ENCODE results near the gene SCPEP1.
A peak's percentile ranks its signal among the peaks of the same experiment; 100 is the strongest.

Gene SCPEP1

DNA sequence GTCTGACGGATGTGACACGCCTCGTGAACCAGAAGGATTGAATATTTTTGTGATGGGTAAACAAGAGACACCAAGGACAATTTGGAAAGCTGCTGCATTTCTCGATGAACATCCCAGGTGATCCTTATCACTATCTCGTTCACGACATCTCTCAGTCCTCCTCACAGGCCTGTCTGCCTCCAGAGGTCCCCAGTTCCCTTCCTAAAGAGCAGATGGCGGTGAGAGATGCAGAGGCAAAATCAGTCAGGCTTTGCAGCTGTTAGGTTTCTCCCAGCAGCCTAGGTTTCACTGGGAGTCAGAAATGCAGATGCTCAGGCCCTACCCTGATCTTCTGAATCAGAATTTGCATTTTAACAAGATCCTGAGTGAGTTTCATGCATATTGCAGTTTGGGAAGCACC is 23.6 kb downstream of the SCPEP1 start:
- DNase-seq (ENCODE audit: low spot score), result no peak

DNA sequence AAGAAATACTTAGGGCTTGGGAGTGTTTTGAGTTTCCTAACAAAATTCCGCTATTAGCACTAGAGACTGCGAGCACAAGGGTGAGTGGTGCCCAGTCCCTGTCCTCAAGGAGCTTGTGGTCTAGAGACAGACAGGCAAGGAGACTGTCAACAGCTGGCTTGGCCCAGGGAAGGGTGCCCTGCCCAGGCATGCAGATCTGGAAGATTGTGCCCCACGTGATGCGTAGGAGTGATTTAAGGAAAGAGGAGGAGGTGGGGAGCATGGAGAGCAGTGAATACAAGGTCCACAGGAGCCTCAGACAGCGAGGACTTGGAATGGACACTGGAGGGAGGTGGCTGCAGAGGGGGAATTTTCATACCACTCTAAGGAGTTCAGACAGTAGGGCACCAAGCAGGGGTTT is 25.0 kb downstream of the SCPEP1 start:
- no peak for DNase-seq (ENCODE audit: low spot score)

DNA sequence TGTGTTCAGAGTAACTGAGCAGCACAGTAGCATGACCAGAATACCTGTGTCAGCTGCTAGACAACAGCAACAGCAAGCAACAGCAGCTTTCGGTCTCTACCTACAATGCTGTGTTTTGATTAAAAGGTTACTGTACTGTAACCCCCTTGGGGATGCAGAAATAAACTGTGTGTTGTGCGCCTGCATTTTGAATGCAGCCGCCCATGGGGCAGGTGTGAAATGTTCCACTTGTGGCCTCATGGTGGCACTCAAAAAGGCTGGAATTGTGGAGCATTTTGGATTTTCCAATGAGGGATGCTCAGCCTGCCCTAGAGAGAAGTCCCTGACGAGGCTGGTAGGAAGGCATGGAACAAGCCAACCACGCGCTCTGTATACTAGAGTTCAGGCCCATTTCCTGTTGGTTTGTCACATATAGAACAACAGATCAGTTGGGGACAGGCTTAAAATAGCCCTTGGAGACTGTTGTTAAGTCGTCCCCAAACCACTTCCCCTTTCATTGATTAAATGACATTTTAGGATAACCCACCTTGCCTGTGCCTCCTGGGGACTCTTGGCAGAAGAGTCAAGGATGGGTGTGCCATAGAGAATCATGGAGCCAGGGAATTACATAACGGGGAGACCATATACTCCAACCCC is 27.1 kb downstream of the SCPEP1 start:
- no peak for DNase-seq (ENCODE audit: low spot score)

DNA sequence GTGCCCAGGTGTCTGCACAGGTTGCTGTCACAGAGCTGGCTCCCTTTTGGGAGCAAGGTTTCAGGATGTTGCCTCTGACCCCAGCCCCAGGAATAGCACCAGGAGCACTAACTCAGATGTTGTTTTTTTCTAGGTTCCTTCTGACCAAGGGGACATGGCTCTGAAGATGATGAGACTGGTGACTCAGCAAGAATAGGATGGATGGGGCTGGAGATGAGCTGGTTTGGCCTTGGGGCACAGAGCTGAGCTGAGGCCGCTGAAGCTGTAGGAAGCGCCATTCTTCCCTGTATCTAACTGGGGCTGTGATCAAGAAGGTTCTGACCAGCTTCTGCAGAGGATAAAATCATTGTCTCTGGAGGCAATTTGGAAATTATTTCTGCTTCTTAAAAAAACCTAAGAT is 28.1 kb downstream of the SCPEP1 start:
- DNase-seq (ENCODE audit: low spot score), result no peak

DNA sequence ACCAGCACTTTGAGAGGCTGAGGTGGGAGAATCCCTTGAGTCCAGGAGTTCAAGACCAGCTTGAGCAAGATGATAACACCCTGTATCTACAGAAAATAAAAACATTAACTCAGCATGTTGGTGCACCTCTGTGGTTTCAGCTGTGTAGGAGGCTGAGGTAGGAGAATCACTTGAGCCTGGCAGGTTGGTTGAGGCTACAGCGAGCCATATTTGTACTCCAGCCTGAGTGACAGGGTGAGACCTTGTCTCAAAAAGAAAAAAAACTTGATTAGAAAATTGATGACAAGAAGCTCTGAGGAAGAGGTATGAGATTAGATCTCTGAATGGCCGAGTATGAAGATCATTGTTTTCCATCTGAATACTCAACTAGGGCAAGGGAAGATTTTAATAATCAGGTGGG is 31.0 kb downstream of the SCPEP1 start:
- no peak for DNase-seq (ENCODE audit: low spot score)

DNA sequence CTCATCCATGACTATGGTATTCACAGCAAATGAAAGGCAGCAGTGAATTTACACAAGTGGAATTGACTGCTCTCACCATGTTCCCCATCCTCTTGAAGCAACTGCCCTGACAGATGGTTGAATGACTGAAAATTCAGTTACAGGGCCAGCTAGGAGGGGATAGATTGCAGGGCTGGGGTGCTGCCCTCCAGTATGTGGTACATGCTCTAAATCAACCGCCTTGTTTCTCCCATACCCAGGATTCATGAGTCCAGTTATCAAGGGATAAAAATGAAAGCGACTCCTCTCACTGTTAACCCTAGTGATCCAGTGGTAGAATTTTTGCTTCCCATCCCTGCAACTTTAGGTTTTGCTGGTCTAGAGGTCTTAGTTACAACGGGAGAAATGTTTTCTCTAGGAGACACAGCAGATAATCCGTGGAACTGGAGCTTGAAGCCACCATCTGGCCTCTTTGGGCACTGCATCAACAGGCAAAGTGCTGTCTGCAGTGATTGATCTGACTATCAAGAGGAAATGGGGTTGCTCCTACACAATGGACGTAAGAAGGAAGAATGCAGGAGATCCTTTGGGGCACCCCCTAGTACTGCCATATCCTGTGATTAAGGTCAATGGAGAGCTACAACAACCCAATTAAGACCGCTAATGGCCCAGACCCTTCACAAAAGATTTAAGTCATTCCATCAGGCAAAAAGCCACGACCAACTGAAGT is 32.0 kb downstream of the SCPEP1 start:
- DNase-seq (ENCODE audit: low spot score), result peak; percentile 59

DNA sequence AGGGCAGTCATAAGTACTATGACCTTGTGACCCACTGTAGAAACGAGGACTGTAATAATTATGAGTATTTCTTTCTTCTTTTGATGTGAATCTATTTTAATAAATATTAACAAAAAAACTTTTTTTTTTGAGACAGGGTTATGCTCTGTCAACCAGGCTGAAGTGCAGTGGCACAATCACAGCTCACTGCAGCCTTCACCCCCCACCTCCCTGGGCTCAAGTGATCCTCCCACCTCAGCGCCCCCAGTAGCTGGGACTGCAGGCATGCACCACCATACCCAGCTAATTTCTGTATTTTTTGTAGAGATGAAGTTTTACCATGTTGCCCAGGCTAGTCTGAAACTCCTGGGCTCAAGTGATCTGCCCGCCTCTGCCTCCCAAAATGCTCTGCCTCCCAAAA is 32.6 kb downstream of the SCPEP1 start:
- DNase-seq (ENCODE audit: low spot score), result no peak

DNA sequence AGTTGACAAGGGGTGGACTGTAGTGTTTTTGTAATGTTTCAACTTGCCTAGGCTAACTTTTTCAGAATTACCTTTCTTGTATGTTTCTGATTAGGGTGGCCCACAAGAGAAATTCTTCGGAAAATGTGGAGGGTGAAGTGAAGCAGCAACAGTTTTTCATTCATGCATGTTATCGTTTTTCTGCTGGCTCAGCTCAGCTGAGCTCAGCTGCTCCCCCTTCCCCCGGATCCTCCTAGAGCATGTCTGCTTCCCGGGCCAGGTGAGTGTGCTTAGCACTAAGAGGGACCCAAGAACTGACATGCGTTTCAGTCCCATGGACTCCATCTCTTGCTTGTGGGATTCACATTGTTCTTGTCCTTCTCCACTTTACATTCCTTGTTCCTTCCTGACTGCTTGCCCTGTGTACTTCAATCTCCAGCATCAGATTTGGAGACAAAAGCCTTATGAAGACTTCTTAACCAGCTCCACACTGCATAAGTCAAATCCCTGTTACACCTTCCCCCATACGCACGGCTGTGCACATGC is 33.6 kb downstream of the SCPEP1 start:
- DNase-seq (ENCODE audit: low spot score), result no peak

DNA sequence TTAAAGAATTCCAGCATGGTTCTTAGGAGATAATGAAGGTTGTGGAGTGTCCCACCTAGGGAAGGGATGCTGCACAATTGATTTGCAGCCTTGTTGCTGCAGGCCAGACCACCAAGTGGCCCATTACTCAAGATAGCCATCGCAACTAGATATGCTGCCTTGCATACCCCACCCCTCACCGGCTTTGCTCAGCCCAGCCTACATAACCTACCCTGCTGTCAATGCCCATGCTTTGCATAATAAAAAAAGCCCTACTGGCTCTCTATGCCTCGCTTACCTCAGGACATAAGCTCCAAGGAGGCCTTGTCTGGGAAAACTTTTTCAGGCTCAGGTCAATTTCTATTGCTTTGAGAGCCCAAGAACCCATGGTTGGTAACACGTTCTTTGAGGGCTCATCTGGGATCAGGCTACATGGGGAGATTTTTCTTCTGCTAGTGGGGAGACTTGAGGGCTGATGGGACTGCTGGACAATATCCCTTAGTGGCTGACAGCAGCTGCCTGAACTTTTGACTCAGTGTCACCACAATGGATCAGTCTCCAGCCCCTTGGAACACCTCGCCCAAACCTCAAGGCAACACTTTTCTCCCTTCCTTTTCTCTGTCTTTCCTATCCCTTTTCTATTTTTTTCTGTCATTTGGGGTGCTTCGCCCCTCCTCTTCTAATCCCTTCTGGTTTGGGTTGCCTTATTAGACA is 38.3 kb downstream of the SCPEP1 start:
- no peak for DNase-seq (ENCODE audit: low spot score)

DNA sequence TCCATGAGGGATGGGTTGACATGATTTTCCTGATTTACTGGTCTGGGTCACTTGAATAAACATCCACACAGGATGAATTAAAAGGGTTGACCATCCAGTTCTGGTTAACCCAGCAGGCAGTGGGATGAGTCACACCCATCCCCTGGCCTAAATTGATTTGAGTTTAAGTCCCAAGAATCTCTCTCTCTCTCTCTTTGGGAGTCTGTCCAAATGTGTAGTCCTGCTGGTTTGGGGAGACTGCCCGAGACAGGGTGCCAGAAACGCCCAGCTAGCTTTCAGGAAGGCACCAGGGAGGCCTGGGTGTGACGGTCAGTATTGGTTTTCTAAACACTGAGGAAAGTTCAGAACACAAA is 38.8 kb downstream of the SCPEP1 start:
- DNase-seq (ENCODE audit: low spot score), result no peak

DNA sequence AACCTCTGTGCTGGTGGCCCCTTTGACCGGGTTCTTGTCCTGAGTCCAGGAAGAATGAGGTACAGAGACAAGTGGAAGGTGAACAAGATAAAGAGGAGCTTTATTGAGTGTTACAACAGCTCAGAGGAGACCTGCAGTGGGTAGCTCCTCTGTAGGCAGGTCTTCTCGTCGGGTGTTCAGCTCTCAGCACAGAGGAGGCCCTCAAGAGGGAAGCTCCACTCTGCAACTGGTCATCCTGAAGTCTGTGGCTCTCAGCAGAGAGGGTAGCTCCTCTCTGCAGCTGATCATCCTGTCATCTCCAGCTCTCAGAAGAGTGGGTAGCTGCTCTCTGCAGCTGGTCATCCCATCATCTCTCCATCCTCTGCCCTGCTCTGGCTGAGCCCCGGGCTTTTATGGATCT is 39.7 kb downstream of the SCPEP1 start:
- DNase-seq (ENCODE audit: low spot score), result no peak

DNA sequence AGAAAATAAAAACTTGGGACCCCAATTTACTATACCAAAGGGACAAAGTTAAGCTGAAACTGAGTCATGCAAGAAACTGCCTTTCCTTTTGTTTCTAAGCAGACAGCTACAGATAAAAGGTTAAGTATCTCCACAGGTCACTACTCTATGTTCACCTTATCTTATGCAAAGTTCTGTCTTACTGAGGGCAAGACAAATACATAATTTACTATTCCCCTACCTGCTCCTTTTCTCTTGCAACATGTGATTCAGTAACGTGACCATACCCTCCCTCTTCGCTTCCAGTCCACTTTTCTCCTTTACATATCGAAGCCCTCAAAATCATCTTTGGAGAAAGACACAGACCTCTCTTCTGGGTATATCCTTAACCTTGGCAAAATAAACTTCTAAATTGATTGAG is 42.3 kb downstream of the SCPEP1 start:
- DNase-seq (ENCODE audit: low spot score), result no peak

DNA sequence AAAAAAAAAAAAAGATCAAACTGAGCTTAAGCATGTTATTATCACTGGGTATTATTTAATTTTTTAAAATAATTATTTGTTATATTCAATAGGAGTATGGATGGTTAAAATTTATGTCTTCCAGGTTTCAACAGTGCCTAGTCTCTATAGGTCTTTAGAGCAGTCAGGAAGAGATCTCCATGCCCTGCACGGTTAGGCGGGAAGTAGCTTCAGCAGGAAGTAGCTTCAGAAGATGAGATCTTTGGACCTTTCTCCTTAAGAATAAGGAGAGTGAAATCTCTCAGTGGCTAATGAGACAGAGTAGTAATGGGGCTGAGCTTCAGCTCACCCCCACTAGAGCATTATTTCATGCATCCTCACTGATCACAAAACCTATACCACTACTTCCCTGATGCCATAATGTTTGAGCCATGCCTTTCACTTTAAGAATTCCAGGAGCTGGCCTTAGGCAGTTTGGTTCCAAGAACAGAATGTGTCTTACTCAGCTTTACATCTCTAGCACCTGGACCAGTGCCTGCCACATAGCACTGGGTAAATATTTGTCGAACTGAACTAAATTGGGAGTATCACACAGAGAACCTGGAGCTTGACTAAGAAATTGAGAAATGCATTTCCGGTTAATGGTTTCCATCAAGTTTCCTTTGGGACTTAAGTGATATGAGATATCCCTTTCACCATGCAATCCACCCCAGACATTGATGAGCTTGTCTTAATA is 43.5 kb downstream of the SCPEP1 start:
- DNase-seq (ENCODE audit: low spot score), result no peak

DNA sequence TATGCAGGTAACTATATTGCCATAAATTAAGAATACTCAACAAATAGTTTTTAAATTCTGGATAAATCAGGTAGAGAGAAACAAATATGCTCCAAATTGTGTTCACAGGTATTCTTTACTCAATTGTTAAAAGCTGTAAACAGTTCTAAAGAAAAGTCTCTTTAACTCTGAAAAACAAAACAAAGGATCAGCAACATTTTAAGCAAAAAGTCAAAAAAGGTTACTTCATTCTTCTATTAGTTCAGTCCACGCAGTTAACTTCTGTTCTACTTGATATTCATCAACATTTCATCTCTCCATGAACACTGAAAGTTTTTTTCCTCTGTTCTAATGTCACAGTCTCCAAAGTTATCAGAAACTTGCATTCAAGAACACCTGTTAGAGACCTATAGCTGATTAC is 47.9 kb downstream of the SCPEP1 start:
- DNase-seq (ENCODE audit: low spot score), result no peak

DNA sequence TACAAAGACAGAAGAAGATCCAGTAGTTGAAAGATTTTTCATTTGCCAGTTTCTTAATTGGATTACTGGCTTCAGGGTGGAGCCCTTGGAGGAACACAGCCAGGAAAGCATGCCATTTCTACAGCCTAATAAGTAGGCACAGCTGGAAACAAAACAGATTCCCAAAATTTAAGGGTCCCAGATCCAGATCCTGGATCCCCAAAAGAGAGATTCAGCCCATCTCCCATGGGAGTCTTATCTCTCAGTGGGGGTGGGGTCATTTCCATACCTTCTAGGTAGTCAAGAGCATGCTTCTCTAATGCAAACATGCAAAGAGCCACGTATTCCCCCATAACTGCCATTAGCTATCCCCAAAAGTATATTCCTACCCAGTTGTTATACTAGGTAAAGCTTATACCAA is 49.9 kb downstream of the SCPEP1 start:
- DNase-seq (ENCODE audit: low spot score), result no peak

DNA sequence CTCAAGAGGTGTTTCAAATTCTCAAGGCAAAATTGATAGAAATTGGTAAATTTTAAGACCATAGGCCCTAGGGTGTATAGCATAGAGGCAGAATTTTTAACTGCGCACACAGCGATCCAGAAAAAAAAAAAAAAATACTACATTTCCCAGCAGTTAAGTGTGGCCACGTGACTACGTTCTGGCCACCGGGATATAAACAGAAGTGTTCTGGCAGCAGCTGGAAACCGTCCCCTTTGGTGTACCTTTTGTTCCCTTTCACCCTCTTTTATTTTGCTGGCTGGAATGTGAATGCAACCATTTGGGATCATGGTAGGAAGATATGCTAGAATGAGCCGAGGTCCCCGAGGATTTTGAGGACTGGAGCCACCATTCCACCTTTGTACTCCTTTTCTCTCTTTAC is 54.4 kb downstream of the SCPEP1 start:
- DNase-seq (ENCODE audit: low spot score), result no peak

DNA sequence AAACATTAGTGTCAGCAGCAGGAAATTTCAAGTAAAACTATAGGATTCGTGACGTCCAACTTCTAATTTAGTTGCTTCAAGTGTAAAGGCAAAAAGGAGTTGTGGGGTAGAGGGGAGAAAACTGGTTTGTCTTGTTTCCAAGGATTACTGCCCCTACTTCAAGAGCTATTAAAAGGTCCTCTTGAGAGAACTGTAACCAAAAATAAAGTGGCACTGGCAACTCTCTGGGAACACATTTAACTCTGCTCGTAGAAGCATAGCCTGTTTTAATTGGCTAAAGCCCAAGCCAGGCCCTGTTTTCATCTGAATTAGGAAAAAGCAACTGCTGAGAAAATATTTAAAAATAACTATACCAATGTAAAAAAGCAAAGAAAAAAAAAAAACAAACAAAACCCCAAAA is 55.4 kb downstream of the SCPEP1 start:
- no peak for DNase-seq (ENCODE audit: low spot score)

DNA sequence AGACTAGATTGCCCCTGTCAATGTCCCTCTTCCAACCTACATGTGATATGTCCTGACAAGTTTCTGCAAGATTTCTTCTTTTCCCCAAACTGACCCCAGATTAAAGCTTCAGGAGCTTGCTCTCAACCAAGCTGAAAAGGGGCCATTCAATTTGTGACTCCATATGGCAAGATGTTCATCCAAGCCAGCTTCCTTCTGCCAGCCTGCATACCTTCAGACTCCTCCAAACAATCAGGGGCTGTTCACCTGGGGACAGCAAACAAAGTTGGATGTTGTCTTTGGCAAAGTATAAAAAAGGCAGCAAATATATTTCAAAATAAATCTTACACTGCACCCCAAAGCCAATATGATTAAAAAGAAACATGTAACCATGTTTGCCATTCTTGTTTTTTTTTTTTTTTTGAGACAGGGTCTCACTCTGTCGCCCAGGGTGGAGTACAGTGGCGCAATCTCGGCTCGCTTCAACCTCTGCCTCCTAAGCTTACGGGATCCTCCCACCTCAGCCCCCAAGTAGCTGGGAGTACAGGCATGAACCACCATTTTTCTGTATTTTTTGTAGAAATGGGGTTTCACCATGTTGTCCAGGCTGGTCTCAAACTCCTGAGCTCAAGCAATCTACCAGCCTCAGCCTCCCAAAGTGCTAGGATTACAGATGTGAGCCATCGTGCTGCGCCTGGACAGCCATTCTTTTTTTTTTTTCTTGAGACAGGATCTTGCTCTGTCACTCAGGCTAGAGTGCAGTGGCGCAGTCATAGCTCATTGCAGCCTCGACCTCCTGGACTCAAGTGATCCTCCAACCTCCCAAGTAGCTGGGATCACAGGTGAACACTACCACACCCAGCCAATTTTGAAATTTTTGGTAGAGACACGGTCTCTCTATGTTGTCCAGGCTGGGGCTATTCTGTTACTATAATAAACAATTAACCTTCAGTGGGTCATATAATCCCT is 57.1 kb downstream of the SCPEP1 start:
- no peak for DNase-seq (ENCODE audit: low spot score)

DNA sequence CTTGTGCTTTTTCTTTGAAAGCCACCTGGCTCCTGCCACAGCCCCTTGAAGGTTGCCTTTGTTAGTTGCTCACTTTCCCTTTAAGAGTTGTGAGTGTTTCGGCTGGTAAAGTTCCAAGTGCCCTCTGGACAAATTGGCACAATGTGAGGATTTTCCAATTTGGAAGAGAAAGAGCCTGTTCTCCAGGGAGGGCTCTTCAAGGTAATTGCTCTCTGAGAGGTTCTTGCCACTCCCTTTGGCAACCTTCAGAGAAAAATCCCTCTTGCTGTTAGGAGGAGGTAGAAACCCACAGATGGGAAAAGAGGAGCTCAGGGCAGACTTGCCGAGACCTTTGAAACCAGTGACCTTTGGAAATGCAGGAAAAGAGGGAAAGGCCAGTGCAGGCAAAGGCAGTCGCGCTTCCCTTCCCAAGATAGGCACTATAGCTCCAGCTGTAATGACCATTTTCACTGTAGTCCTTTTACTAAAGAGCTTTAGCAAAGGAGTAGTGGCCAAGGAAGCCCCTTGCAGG is 58.1 kb downstream of the SCPEP1 start:
- no peak for DNase-seq (ENCODE audit: low spot score)

DNA sequence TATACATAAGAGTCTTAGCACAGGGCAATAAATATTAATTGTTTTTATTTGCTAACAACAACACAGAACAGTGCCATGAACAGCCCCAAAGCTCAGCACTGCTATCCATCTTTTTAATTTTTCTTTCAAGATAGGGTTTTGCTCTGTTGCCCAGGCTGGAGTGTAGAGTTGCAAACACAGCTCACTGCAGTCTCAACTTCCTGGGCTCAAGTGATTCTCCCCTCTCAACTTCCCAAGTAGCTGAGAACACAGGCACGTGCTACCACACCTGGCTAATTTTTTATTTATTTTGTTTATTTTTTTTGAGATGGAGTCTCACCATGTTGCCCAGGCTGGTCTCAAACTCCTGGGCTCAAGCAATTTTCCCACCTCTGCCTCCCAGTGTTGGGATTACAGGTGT is 59.5 kb downstream of the SCPEP1 start:
- no peak for DNase-seq (ENCODE audit: low spot score)

DNA sequence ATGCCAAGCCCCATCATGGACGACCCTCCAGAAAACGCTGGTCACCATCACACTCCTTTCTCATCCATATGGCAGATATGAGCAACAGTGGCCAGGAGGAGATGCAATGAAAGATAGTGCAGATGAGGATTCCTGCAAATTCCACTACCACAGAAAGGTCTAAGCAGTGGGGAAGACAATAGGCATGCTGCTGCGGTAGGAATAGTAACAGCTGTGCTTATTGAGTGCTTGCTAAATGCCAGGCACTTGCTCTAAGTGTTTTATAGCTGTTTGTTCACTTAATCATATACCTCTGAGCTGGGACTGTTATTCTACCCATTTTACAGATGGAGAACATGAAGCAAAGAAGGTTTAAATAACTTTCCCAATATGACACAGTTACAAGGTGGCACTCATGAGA is 60.6 kb downstream of the SCPEP1 start:
- DNase-seq (ENCODE audit: low spot score), result no peak
